ENCODE measurements around the gene CHURC1.

DNA sequence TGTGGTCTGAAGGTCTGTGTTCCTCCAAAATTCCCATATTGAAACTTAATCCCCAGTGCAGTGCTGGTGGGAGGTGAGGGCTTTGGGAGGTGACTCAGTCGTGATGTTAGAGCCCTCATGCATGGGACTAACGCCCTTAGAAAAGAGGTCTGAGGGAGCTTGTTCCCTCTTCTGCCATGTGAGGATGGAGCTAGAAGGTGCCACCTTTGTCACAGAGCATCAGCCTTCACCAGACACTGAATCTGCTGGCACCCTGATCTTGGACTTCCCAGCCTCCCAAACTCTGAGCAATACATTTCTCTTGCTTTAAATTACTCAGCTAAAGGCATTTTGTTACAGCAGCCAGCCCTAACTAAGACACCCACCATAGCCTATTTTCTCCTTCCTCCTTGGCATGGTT lies 43.9 kb downstream of the CHURC1 start:
- TF ChIP-seq, protein P1, sequence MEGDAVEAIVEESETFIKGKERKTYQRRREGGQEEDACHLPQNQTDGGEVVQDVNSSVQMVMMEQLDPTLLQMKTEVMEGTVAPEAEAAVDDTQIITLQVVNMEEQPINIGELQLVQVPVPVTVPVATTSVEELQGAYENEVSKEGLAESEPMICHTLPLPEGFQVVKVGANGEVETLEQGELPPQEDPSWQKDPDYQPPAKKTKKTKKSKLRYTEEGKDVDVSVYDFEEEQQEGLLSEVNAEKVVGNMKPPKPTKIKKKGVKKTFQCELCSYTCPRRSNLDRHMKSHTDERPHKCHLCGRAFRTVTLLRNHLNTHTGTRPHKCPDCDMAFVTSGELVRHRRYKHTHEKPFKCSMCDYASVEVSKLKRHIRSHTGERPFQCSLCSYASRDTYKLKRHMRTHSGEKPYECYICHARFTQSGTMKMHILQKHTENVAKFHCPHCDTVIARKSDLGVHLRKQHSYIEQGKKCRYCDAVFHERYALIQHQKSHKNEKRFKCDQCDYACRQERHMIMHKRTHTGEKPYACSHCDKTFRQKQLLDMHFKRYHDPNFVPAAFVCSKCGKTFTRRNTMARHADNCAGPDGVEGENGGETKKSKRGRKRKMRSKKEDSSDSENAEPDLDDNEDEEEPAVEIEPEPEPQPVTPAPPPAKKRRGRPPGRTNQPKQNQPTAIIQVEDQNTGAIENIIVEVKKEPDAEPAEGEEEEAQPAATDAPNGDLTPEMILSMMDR (IDR thresholded peaks at IDR 0.05) = no peak
- no peak for TF ChIP-seq POLR2A (IDR thresholded peaks at IDR 0.05)
